ENCODE results near the gene MED13.

DNA sequence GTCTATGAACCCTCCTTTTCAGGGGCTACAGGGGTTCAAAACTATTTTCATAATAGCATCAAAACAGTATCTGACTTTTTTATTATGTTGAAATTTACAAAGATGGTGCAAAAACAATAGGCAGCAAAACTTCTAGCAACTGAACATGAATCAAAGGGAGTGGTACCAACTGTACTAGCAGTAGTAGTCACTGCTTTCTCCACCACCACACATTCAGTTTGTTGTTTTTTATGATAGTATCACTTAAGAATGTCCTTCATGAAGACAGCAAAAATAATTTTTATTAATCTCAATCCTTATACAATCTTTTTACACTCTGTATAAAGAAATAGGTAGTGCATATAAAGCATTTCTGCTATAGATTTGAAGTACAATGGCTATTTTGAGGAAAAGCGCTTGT lies 47.6 kb downstream of the MED13 start:
- TF ChIP-seq, protein P1, sequence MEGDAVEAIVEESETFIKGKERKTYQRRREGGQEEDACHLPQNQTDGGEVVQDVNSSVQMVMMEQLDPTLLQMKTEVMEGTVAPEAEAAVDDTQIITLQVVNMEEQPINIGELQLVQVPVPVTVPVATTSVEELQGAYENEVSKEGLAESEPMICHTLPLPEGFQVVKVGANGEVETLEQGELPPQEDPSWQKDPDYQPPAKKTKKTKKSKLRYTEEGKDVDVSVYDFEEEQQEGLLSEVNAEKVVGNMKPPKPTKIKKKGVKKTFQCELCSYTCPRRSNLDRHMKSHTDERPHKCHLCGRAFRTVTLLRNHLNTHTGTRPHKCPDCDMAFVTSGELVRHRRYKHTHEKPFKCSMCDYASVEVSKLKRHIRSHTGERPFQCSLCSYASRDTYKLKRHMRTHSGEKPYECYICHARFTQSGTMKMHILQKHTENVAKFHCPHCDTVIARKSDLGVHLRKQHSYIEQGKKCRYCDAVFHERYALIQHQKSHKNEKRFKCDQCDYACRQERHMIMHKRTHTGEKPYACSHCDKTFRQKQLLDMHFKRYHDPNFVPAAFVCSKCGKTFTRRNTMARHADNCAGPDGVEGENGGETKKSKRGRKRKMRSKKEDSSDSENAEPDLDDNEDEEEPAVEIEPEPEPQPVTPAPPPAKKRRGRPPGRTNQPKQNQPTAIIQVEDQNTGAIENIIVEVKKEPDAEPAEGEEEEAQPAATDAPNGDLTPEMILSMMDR (IDR thresholded peaks at IDR 0.05; ENCODE audit: insufficient read depth, low read length, poor library complexity, severe bottlenecking): no peak
- no peak for TF ChIP-seq EZH2phosphoT487 (conservative IDR thresholded peaks at IDR 0.05; ENCODE audit: low read length)
